ENCODE data around the gene SYAP1. TPM values are rescaled to one million over a fixed set of nuclear protein-coding genes. Genes with fewer than 3 reads are reported as not detected.

The SYAP1 gene
- total and polyA plus RNA-seq, 9 of the 15 experiments (the other 6 are each of a cell fraction or from before 2014, with no cell fraction given) = 5.7 to 35.3 (median 27.6) TPM

DNA sequence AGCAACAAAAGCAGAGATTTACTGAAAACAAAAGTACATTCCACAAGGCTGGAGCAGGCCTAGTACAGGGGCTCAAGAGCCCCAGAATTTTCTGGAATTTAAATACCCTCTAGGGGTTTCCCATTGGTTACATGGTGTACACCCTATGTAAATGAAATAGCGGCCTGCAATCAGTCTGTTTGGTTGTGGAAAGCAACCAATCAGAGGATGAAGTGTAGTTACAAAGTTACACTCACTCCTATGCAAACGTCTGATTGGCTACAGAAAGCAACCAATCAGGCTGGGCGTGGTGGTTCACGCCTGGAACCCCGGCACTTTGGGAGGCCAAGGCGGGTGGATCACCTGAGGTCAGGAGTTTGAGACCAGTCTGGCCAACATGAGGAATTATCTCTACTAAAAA is 53.0 kb downstream of the SYAP1 start (continued):
- TF ChIP-seq, protein P1, sequence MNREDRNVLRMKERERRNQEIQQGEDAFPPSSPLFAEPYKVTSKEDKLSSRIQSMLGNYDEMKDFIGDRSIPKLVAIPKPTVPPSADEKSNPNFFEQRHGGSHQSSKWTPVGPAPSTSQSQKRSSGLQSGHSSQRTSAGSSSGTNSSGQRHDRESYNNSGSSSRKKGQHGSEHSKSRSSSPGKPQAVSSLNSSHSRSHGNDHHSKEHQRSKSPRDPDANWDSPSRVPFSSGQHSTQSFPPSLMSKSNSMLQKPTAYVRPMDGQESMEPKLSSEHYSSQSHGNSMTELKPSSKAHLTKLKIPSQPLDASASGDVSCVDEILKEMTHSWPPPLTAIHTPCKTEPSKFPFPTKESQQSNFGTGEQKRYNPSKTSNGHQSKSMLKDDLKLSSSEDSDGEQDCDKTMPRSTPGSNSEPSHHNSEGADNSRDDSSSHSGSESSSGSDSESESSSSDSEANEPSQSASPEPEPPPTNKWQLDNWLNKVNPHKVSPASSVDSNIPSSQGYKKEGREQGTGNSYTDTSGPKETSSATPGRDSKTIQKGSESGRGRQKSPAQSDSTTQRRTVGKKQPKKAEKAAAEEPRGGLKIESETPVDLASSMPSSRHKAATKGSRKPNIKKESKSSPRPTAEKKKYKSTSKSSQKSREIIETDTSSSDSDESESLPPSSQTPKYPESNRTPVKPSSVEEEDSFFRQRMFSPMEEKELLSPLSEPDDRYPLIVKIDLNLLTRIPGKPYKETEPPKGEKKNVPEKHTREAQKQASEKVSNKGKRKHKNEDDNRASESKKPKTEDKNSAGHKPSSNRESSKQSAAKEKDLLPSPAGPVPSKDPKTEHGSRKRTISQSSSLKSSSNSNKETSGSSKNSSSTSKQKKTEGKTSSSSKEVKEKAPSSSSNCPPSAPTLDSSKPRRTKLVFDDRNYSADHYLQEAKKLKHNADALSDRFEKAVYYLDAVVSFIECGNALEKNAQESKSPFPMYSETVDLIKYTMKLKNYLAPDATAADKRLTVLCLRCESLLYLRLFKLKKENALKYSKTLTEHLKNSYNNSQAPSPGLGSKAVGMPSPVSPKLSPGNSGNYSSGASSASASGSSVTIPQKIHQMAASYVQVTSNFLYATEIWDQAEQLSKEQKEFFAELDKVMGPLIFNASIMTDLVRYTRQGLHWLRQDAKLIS (CRISPR knock-in tag; IDR thresholded peaks at IDR 0.05) = no peak
- no peak for TF ChIP-seq TCF7 (IDR thresholded peaks at IDR 0.05; ENCODE audit: borderline replicate concordance)
- TF ChIP-seq ZNF134 (CRISPR knock-in tag; conservative IDR thresholded peaks at IDR 0.05) = no peak
- no peak for TF ChIP-seq SPI1 (IDR thresholded peaks at IDR 0.05; ENCODE audit: borderline replicate concordance, low read depth, low read length)
- TF ChIP-seq ZNF347 (CRISPR knock-in tag; IDR thresholded peaks at IDR 0.05; ENCODE audit: low read depth) = no peak
- no peak for TF ChIP-seq ZBTB17 (CRISPR knock-in tag; IDR thresholded peaks at IDR 0.05)
- TF ChIP-seq ARID1B (IDR thresholded peaks at IDR 0.05) = no peak
- peak; percentile 50 for TF ChIP-seq NFYB (IDR thresholded peaks at IDR 0.05; ENCODE audit: extremely low read depth, insufficient read length)
- TF ChIP-seq HMGN3 (IDR thresholded peaks at IDR 0.05; ENCODE audit: borderline replicate concordance, extremely low read depth, insufficient read length, low read depth, low read length) = no peak
- no peak for TF ChIP-seq TAF1 (IDR thresholded peaks at IDR 0.05; ENCODE audit: control insufficient read depth, extremely low read depth, insufficient read depth, low read length, severe bottlenecking)
- TF ChIP-seq, protein P2, sequence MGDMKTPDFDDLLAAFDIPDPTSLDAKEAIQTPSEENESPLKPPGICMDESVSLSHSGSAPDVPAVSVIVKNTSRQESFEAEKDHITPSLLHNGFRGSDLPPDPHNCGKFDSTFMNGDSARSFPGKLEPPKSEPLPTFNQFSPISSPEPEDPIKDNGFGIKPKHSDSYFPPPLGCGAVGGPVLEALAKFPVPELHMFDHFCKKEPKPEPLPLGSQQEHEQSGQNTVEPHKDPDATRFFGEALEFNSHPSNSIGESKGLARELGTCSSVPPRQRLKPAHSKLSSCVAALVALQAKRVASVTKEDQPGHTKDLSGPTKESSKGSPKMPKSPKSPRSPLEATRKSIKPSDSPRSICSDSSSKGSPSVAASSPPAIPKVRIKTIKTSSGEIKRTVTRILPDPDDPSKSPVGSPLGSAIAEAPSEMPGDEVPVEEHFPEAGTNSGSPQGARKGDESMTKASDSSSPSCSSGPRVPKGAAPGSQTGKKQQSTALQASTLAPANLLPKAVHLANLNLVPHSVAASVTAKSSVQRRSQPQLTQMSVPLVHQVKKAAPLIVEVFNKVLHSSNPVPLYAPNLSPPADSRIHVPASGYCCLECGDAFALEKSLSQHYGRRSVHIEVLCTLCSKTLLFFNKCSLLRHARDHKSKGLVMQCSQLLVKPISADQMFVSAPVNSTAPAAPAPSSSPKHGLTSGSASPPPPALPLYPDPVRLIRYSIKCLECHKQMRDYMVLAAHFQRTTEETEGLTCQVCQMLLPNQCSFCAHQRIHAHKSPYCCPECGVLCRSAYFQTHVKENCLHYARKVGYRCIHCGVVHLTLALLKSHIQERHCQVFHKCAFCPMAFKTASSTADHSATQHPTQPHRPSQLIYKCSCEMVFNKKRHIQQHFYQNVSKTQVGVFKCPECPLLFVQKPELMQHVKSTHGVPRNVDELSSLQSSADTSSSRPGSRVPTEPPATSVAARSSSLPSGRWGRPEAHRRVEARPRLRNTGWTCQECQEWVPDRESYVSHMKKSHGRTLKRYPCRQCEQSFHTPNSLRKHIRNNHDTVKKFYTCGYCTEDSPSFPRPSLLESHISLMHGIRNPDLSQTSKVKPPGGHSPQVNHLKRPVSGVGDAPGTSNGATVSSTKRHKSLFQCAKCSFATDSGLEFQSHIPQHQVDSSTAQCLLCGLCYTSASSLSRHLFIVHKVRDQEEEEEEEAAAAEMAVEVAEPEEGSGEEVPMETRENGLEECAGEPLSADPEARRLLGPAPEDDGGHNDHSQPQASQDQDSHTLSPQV (IDR thresholded peaks at IDR 0.05) = 0 out of 2 replicates have a peak, but pooled peaks have one; percentile 9
- no peak for TF ChIP-seq ZNF140 (CRISPR knock-in tag; IDR thresholded peaks at IDR 0.05)
- TF ChIP-seq, protein P3, sequence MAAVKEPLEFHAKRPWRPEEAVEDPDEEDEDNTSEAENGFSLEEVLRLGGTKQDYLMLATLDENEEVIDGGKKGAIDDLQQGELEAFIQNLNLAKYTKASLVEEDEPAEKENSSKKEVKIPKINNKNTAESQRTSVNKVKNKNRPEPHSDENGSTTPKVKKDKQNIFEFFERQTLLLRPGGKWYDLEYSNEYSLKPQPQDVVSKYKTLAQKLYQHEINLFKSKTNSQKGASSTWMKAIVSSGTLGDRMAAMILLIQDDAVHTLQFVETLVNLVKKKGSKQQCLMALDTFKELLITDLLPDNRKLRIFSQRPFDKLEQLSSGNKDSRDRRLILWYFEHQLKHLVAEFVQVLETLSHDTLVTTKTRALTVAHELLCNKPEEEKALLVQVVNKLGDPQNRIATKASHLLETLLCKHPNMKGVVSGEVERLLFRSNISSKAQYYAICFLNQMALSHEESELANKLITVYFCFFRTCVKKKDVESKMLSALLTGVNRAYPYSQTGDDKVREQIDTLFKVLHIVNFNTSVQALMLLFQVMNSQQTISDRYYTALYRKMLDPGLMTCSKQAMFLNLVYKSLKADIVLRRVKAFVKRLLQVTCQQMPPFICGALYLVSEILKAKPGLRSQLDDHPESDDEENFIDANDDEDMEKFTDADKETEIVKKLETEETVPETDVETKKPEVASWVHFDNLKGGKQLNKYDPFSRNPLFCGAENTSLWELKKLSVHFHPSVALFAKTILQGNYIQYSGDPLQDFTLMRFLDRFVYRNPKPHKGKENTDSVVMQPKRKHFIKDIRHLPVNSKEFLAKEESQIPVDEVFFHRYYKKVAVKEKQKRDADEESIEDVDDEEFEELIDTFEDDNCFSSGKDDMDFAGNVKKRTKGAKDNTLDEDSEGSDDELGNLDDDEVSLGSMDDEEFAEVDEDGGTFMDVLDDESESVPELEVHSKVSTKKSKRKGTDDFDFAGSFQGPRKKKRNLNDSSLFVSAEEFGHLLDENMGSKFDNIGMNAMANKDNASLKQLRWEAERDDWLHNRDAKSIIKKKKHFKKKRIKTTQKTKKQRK (IDR thresholded peaks at IDR 0.05; ENCODE audit: borderline replicate concordance, low read depth, low read length) = no peak
- no peak for TF ChIP-seq CBX5 (IDR thresholded peaks at IDR 0.05; ENCODE audit: borderline replicate concordance, low read depth)
- TF ChIP-seq FOXM1 (IDR thresholded peaks at IDR 0.05; ENCODE audit: low read depth) = peak; percentile 56; the same call in 1 of the 2 replicates
- TF ChIP-seq FOXM1 (CRISPR knock-in tag; IDR thresholded peaks at IDR 0.05; ENCODE audit: low read depth) = no peak
- peak; percentile 88 for TF ChIP-seq CC2D1A (IDR thresholded peaks at IDR 0.05)
- no peak for TF ChIP-seq ATF1 (CRISPR knock-in tag; IDR thresholded peaks at IDR 0.05)
- TF ChIP-seq ATF1 (tag; IDR thresholded peaks at IDR 0.05) = no peak

Measured in K562 (cell line).